Measurements from ENCODE around the gene EDIL3.

- TF ChIP-seq POLR2AphosphoS5 (IDR thresholded peaks at IDR 0.05; ENCODE audit: borderline replicate concordance, low read depth, low read length) (no peak), EZH2 (IDR thresholded peaks at IDR 0.05) (no peak), FOXP2 (optimal IDR thresholded peaks at IDR 0.05; ENCODE audit: control extremely low read depth, extremely low read length, insufficient read depth) (no peak)
These were observed 21.4 kb upstream of the EDIL3 start for GRCh38 chr5:84406111-84406510.
